Activated B cell treated with CpG ODN at 0.5 μM for 24 hours (primary cell): ENCODE data around the gene C14orf93. TPM values are rescaled to one million over a fixed set of nuclear protein-coding genes. Genes with fewer than 3 reads are reported as not detected.
"Not testable (repeated sequence)": the region's sequence is repeated elsewhere in the genome, so short reads cannot be mapped to it uniquely, and the experiment has no call there.

Experiments used
- ATAC-seq: fragments of 200-7000 bp; cut with Tn5 transposase; one replicate; pipeline ENCODE4 v1.10.0; 2021; ENCODE audit warnings: low read depth, mild to moderate bottlenecking, moderate library complexity
- CTCF ChIA-PET: fragments of 350-600 bp; sonication (Branson Sonifier 250); formaldehyde crosslinking; loops from one replicate; lab custom pipeline; 2021; ENCODE audit warnings: antibody characterized with exemption; lab: Charles Lee
- POLR2A ChIA-PET: fragments of 350-600 bp; sonication (Branson Sonifier 250); formaldehyde crosslinking; loops from one replicate; lab custom pipeline; 2021; ENCODE audit warnings: antibody characterized with exemption; lab: Charles Lee
- DNase-seq: peaks from one replicate; pipeline ENCODE4 v3.0.0; 2022
- H3K27ac Mint-ChIP-seq: one replicate; pipeline ENCODE4 v1.8.0; 2020; ENCODE audit warnings: mixed read lengths
- H3K27me3 Mint-ChIP-seq: one replicate; pipeline ENCODE4 v1.8.0; 2021; ENCODE audit warnings: mixed read lengths
- H3K36me3 Mint-ChIP-seq: one replicate; pipeline ENCODE4 v1.8.0; 2021; ENCODE audit warnings: low read depth, mixed read lengths
- H3K4me1 Mint-ChIP-seq: one replicate; pipeline ENCODE4 v1.8.0; 2021; ENCODE audit warnings: mixed read lengths
- H3K4me3 Mint-ChIP-seq: one replicate; pipeline ENCODE4 v1.8.0; 2020; ENCODE audit warnings: mild to moderate bottlenecking, mixed read lengths
- H3K9me3 Mint-ChIP-seq: one replicate; pipeline ENCODE4 v1.8.0; 2020; ENCODE audit warnings: mixed read lengths
- CTCF ChIP-seq: fragments of 200-600 bp; IDR thresholded peaks from one replicate; pipeline ENCODE4 v1.8.0; 2022; ENCODE audit warnings: antibody characterized with exemption, mild to moderate bottlenecking
- intact Hi-C: fragments of 100-400 bp; cut with micrococcal nuclease; formaldehyde crosslinking; loops from one replicate; pipeline ENCODE4 v1.15.1; 2024
- total RNA-seq: library from RNA; stranded (reverse); gene quantifications from 2 replicates; pipeline ENCODE4 v1.2.3, GENCODE V29; 2022

The C14orf93 gene
- total RNA-seq, 1 donor from 2014 or later, result 13.5 TPM

- peak; percentile 68 for ATAC-seq
- H3K4me3 Mint-ChIP-seq, result no peak overlapping the region
- CTCF ChIA-PET, result interaction anchor here (0.7 to 8.0 kb wide), 15 partner anchors 10 to 407 kb away, joined by 3 to 152 read pairs (median 7); partner anchors contain the start of genes AJUBA, CDH24, HAUS4 and PPP1R3E
- DNase-seq, result no peak
- no peak for TF ChIP-seq CTCF
- intact Hi-C loops, result loop anchor here (1.0 to 5.0 kb wide), 4 partner anchors 10 to 407 kb away; no protein-coding TSS in a partner anchor
- H3K27me3 Mint-ChIP-seq, result peaks cover 13% of the 10 kb centered on the region
- no peaks in the 10 kb centered on the region for H3K36me3 Mint-ChIP-seq
- POLR2A ChIA-PET, result interaction anchor here (1.1 kb wide), 1 partner anchor 9 kb away, joined by 6 read pairs; the partner anchor contains the start of gene AJUBA
- no peaks in the 10 kb centered on the region for H3K9me3 Mint-ChIP-seq
- peaks cover 5% of the 10 kb centered on the region for H3K4me1 Mint-ChIP-seq
- H3K27ac Mint-ChIP-seq, result no peak overlapping the region
These were observed 36.5 kb downstream of the C14orf93 start for GRCh38 chr14:22973217-22974032.

GRCh38 chr14:22972313-22972930 lies 37.5 kb downstream of the C14orf93 start:
- POLR2A ChIA-PET, result interaction anchor here (1.0 to 1.1 kb wide), 2 partner anchors 10 to 86 kb away, joined by 4 to 6 read pairs; partner anchors contain the start of gene AJUBA
- CTCF ChIA-PET, result interaction anchor here (0.7 to 8.0 kb wide), 16 partner anchors 9 to 402 kb away, joined by 3 to 152 read pairs (median 6); partner anchors contain the start of genes AJUBA, CDH24, HAUS4 and PPP1R3E
- H3K36me3 Mint-ChIP-seq, result no peaks in the 10 kb centered on the region

GRCh38 chr14:22971152-22971551 lies 38.8 kb downstream of the C14orf93 start:
- H3K27ac Mint-ChIP-seq, result no peak overlapping the region
- intact Hi-C loops, result loop anchor here (5.0 kb wide), 1 partner anchor 216 kb away; no protein-coding TSS in a partner anchor
- TF ChIP-seq CTCF, result no peak
- no peak overlapping the region for H3K4me3 Mint-ChIP-seq
- H3K36me3 Mint-ChIP-seq, result no peaks in the 10 kb centered on the region
- DNase-seq, result no peak
- H3K9me3 Mint-ChIP-seq, result no peaks in the 10 kb centered on the region
- no peak for ATAC-seq
- CTCF ChIA-PET, result interaction anchor here (1.4 to 8.0 kb wide), 6 partner anchors 8 to 98 kb away, joined by 3 to 152 read pairs (median 15); partner anchors contain the start of genes AJUBA and CDH24
- H3K27me3 Mint-ChIP-seq, result peaks cover 7% of the 10 kb centered on the region
- no peaks in the 10 kb centered on the region for H3K4me1 Mint-ChIP-seq
- POLR2A ChIA-PET, result no interaction called here

More at GRCh38 chr14:22972313-22972930, 37.5 kb downstream of the C14orf93 start:
- DNase-seq, result no peak
- Mint-ChIP-seq H3K4me1 (peaks cover 5% of the 10 kb centered on the region), H3K27me3 (peaks cover 11% of the 10 kb centered on the region), H3K4me3 (no peak overlapping the region), H3K27ac (no peak overlapping the region), H3K9me3 (no peaks in the 10 kb centered on the region)
- intact Hi-C loops, result loop anchor here (5.0 kb wide), 1 partner anchor 215 kb away; no protein-coding TSS in a partner anchor
- ATAC-seq, result no peak
- TF ChIP-seq CTCF, result no peak

DNA sequence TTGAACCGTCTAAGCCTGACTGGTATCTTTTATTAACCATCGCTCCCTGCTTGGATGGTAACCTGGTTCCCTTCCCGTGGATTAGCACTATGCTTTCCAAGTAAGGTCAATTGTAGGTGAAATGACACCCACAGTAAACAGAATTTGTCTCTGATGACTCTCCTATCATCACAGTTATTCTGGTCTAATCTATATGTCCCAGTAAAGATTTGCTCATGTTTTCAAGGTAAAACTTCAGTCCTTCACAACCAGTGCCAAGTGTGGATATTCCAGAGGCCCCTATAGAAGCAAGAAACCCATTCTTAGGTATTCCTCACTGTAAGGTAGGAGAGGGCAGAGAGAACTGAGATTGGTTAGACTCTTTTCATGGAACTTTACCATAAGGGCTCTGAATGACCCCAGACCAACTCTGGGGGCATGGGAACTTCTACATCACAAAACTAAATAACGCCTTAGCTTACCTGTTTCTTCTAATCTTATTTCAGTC lies 43.1 kb downstream of the C14orf93 start:
- H3K27me3 Mint-ChIP-seq, result peaks cover 2% of the 10 kb centered on the region
- TF ChIP-seq CTCF, result no peak
- H3K9me3 Mint-ChIP-seq, result no peaks in the 10 kb centered on the region
- DNase-seq (no peak), ATAC-seq (no peak)
- ChIA-PET CTCF (no interaction called here), POLR2A (no interaction called here)
- H3K27ac Mint-ChIP-seq, result no peak overlapping the region
- intact Hi-C loops, result no loop called here
- H3K36me3 Mint-ChIP-seq, result no peaks in the 10 kb centered on the region
- H3K4me1 Mint-ChIP-seq, result no peaks in the 10 kb centered on the region
- H3K4me3 Mint-ChIP-seq, result no peak overlapping the region

DNA sequence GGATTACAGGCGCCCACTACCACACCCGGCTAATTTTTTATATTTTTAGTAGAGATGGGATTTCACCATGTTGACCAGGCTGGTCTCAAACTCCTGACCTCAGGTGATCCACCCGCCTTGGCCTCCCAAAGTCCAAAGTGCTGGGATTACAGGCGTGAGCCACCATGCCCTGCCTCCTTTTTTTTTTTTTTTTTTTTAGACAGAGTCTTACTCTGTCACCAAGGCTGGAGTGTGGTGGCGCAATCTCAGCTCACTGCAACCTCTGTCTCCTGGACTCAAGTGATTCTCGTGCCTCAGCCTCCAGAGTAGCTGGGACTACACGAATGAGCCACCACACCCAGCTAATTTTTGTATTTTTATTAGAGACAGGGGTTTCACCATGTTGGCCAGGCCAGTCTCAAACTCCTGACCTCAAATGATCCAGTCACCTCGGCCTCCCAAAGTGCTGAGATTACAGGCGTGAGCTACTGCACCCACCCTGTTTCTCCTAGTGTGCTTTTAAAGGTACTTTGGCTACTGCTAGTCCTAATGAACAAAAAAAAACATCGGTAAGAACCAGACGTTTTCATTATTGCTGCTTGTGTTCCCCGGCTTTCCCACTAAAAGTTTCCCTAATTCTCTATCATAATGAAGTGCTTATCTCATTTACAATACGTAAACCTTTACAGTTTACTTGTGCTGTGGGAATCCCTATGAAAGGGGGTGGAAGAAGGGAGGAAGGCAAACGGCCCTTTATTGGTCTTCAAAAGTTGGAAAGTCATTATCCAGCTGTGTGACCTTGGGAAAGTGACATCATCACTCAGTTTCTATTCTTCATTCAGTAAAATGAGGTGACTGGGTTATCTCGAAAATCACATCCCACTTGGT lies 43.8 kb downstream of the C14orf93 start:
- H3K27me3 Mint-ChIP-seq, H3K9me3 Mint-ChIP-seq, intact Hi-C loops, H3K4me1 Mint-ChIP-seq, DNase-seq, ATAC-seq, H3K4me3 Mint-ChIP-seq, CTCF ChIA-PET, H3K36me3 Mint-ChIP-seq, H3K27ac Mint-ChIP-seq: not testable (repeated sequence)
- POLR2A ChIA-PET, result interaction anchor here (0.6 kb wide), 1 partner anchor 183 kb away, joined by 3 read pairs; no protein-coding TSS in a partner anchor
